Measurements from ENCODE around the gene SLC1A1.

Gene SLC1A1

DNA sequence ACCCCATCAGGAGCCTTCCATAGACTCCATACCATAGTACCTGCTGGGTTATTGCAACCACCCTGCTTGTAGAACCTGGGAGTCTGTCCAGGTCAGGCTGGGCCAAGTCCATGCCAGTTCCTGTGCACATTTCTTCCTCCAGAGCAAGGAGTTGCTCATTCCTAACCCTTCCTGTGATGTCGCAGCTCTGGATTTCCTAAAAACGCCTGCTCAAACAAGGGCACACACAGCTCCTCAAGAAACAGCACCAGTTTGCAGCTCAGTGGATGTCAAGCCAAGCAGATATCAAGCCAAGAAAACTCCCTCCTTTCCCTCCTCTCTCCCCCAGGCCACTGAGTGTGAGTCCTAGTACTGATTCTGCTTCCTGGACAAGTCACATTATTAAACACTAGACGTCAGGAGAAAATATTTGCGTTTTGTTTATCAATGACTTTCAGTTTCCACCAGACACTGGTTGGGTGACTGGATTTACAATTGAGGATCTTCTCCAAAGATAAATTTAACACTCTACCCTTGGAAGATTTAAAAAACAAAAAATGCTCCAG lies 59.6 kb downstream of the SLC1A1 start:
- TF ChIP-seq, protein P1, sequence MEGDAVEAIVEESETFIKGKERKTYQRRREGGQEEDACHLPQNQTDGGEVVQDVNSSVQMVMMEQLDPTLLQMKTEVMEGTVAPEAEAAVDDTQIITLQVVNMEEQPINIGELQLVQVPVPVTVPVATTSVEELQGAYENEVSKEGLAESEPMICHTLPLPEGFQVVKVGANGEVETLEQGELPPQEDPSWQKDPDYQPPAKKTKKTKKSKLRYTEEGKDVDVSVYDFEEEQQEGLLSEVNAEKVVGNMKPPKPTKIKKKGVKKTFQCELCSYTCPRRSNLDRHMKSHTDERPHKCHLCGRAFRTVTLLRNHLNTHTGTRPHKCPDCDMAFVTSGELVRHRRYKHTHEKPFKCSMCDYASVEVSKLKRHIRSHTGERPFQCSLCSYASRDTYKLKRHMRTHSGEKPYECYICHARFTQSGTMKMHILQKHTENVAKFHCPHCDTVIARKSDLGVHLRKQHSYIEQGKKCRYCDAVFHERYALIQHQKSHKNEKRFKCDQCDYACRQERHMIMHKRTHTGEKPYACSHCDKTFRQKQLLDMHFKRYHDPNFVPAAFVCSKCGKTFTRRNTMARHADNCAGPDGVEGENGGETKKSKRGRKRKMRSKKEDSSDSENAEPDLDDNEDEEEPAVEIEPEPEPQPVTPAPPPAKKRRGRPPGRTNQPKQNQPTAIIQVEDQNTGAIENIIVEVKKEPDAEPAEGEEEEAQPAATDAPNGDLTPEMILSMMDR (conservative IDR thresholded peaks at IDR 0.05; ENCODE audit: low read depth, low read length), result no peak
- no peak overlapping the region for H3K4me3 ChIP-seq (ENCODE audit: low read depth, low read length)
- no peak for DNase-seq (ENCODE audit: low read depth)

DNA sequence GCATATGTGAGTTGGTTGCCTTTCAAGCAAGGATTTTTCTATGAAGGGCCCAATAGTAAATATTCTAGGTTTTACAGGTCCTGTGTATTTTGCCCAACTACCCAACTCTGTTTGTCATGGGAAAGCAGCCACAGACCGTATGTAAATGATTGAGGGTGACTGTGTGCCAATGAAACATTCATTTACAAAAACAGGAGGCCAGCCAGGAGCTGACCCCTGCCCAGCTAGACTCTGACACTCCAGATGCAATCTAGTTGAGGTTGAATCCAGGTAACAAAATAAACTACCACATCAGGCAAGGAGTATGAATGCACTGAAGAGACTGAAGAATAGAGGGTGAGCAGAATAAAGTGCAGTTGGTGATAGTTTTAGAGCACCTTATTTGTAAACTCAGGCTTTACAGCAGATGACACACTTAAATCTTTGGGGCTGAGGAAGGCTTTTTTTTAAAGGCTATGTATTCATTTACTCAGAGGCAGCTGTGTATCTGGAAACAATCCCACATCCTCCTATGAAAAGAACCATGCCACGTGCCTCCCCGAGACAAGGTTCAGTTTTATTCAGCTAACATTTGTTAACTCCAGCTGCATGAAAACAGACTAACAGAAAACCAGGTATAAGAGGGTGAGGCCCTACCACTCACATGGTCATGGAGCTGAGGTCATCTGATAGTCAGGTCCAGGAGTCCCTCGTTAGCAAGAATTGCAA lies 60.7 kb downstream of the SLC1A1 start:
- TF ChIP-seq, protein P1 (conservative IDR thresholded peaks at IDR 0.05; ENCODE audit: low read depth, low read length), result no peak
- peak; percentile 31 for DNase-seq (ENCODE audit: low read depth)
- H3K4me3 ChIP-seq (ENCODE audit: low read depth, low read length), result no peak overlapping the region

DNA sequence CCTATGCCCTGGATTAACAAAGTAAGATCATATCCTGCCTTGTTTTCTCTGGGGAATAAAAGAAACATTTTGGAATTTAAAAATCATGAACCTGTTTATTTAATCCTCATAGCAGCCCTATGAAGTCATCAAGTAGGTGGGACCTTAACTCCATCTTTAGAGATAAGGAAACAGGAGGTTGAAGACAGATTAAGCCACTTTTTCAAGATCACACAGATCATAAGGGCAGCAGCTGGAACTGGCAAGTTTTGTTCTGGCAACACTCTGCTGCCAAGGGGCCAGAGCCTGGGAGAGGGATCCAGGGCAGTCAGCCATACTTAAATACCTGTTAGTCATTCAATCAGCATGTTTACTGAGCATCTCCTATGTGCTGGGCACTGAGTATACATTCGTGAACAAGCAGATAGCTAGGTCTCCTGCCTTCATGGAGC lies 63.7 kb downstream of the SLC1A1 start:
- H3K4me3 ChIP-seq (ENCODE audit: low read depth, low read length), result no peak overlapping the region
- TF ChIP-seq, protein P1 (conservative IDR thresholded peaks at IDR 0.05; ENCODE audit: low read depth, low read length), result no peak
- DNase-seq (ENCODE audit: low read depth), result peak; percentile 41

DNA sequence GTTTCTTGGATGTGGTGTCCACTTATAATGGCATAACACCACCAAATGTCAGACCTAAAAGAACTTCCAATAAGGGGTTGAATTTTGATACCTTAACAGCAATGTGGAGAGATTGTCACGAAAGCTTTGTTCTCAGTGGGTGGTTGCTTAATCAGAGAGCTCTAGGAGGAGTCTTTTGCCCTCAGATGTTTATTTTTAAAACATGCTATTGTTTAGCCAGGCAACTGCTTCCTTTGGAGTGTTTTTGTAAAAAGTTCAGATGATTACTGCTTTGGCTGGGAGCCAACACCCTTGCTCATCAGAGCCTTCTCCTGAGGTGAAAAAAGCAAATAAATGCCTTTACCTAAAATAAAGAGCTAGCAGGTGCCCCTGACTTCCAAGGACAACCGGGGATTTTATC lies 65.0 kb downstream of the SLC1A1 start:
- TF ChIP-seq, protein P1 (conservative IDR thresholded peaks at IDR 0.05; ENCODE audit: low read depth, low read length), result no peak
- peak; percentile 51 for DNase-seq (ENCODE audit: low read depth)
- no peak overlapping the region for H3K4me3 ChIP-seq (ENCODE audit: low read depth, low read length)

DNA sequence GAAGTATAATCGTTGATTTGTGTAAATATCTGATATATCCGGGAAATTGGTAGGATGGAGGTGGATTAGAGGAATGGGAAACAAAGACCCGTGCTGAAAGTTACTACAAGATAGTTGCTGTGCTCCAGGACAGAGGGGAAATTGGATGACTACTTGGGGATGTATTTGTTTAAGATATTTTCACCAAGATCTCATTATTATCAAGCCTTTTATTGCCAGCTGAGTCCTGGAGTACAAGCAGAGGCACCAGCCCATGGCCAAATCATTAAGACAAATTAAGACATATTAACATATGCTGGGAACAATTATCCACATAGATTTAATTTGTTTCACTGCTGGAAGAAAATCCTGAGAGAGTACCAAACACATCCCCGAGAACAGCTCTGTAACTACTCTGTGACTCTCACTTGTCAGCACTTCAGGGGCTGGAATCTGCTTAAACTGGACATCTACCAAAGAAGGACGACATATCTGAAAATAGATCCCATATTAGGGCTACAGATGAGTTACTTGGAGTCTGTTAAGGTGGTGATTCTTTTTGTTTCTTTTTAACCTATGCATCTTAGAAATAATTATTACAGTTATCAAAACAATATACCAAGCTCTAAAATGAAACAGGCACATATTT lies 68.2 kb downstream of the SLC1A1 start:
- no peak overlapping the region for H3K4me3 ChIP-seq (ENCODE audit: low read depth, low read length)
- TF ChIP-seq, protein P1 (conservative IDR thresholded peaks at IDR 0.05; ENCODE audit: low read depth, low read length), result no peak
- no peak for DNase-seq (ENCODE audit: low read depth)

DNA sequence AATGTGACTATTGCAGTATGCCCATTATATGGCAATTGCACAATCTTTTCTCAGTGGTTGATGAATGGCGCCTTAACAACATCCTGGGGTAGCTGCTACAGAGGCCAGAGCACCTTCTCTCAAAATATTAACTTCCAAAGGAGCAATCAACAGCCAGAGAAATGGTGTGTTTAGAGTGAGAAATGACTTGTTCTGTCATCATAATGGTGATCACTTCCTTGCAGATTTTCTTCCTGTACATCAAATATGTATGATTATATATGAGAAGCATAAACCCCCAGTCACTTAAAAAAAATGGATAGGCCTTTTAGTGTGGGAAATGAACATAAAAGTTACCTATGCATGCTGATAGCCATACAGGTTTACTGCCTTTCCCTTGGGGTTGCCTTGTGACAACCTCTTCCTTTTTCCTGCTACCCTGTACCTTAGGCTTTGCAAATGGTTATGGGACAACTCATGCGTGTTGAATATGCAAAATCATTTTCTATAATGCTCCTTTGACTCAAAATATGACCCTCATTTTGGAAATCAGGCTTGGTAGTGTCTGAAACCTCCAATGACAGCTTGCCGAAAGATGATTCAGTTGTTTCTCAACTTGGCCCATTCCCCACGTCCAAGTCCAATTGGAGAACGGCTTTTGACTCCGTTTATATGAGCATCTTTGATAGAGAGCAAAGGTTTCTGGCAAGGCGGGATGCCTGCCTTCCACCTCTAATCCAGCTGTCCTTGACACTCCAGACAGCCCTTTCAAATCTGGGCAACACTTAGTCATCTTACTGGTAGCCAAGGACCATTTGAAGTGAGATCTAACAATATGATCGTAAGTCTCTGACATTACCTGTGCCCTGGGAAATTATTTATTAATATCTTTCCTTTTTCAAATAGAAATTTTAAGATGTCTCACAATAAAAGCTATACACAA lies 69.3 kb downstream of the SLC1A1 start:
- H3K4me3 ChIP-seq (ENCODE audit: low read depth, low read length), result no peak overlapping the region
- DNase-seq (ENCODE audit: low read depth), result no peak
- TF ChIP-seq, protein P1 (conservative IDR thresholded peaks at IDR 0.05; ENCODE audit: low read depth, low read length), result no peak

Measured in choroid plexus epithelial cell (primary cell).